GM23338 (cell line): ENCODE measurements around the gene CEP131. TPM values are rescaled to one million over a fixed set of nuclear protein-coding genes. Genes with fewer than 3 reads are reported as not detected.

Source experiments
- ATAC-seq: fragments of 200-7000 bp; cut with Tn5 transposase; 3 replicates; pipeline ENCODE4 v1.9.1; 2020
- DNase-seq: peaks from one replicate; pipeline ENCODE4 v3.0.0-alpha.2; 2015; ENCODE audit warnings: low spot score
- H2AFZ ChIP-seq: fragments of 200-600 bp; sonication (generic); 2 replicates; pipeline ENCODE4 v1.8.0; 2016; ENCODE audit warnings: antibody characterized with exemption, mild to moderate bottlenecking, moderate library complexity
- H3F3A ChIP-seq: fragments of 200-600 bp; sonication (generic); replicated peaks from 2 replicates; pipeline ENCODE4 v1.8.0; 2017; ENCODE audit warnings: antibody characterized with exemption, mixed run types, low read depth
- H3K27ac ChIP-seq: fragments of 200-600 bp; sonication (generic); 2 replicates; pipeline ENCODE4 v1.6.1; 2016; ENCODE audit warnings: low read depth
- H3K27me3 ChIP-seq: fragments of 200-600 bp; sonication (generic); 2 replicates; pipeline ENCODE4 v1.8.0; 2016; ENCODE audit warnings: mild to moderate bottlenecking, mixed run types, moderate library complexity; ENCODE audit not compliant: insufficient read depth
- H3K36me3 ChIP-seq: fragments of 200-600 bp; sonication (generic); 2 replicates; pipeline ENCODE4 v1.8.0; 2016; ENCODE audit warnings: mild to moderate bottlenecking; ENCODE audit not compliant: insufficient read depth
- H3K4me1 ChIP-seq: fragments of 200-600 bp; sonication (generic); 2 replicates; pipeline ENCODE4 v1.8.0; 2016; ENCODE audit warnings: mild to moderate bottlenecking, moderate library complexity; ENCODE audit not compliant: insufficient read depth
- H3K4me2 ChIP-seq: fragments of 200-600 bp; sonication (generic); 2 replicates; pipeline ENCODE4 v1.7.1; 2017; ENCODE audit warnings: mixed run types
- H3K4me3 ChIP-seq: fragments of 200-600 bp; sonication (generic); 2 replicates; pipeline ENCODE4 v1.6.1; 2016; ENCODE audit warnings: mixed run types
- H3K79me2 ChIP-seq: fragments of 200-600 bp; sonication (generic); replicated peaks from 2 replicates; pipeline ENCODE4 v1.8.0; 2017; ENCODE audit warnings: mild to moderate bottlenecking; ENCODE audit not compliant: insufficient read depth
- H3K9me2 ChIP-seq: fragments of 200-600 bp; sonication (generic); 2 replicates; pipeline ENCODE4 v1.8.0; 2017; ENCODE audit not compliant: insufficient read depth
- H4K20me1 ChIP-seq: fragments of 200-600 bp; sonication (generic); replicated peaks from 2 replicates; pipeline ENCODE4 v1.8.0; 2017; ENCODE audit warnings: mild to moderate bottlenecking; ENCODE audit not compliant: insufficient read depth
- H3K27ac Mint-ChIP-seq: 2 replicates; pipeline ENCODE4 v1.8.0; 2020; ENCODE audit warnings: inconsistent platforms, mild to moderate bottlenecking, moderate library complexity, mixed read lengths
- H3K27me3 Mint-ChIP-seq: 3 replicates; pipeline ENCODE4 v1.8.0; 2022; ENCODE audit warnings: low read depth, mild to moderate bottlenecking, moderate library complexity, mixed read lengths, inconsistent platforms; ENCODE audit not compliant: insufficient read depth, poor library complexity
- H3K36me3 Mint-ChIP-seq: 3 replicates; pipeline ENCODE4 v1.8.0; 2021; ENCODE audit warnings: low read depth, mild to moderate bottlenecking, inconsistent platforms, moderate library complexity, mixed read lengths
- H3K4me1 Mint-ChIP-seq: 3 replicates; pipeline ENCODE4 v1.8.0; 2020; ENCODE audit warnings: mild to moderate bottlenecking, inconsistent platforms, mixed read lengths
- H3K4me3 Mint-ChIP-seq: 3 replicates; pipeline ENCODE4 v1.8.0; 2021; ENCODE audit warnings: moderate library complexity, mild to moderate bottlenecking, inconsistent platforms, mixed read lengths
- H3K9me3 Mint-ChIP-seq: 3 replicates; pipeline ENCODE4 v1.8.0; 2020; ENCODE audit warnings: moderate library complexity, mild to moderate bottlenecking, inconsistent platforms, mixed read lengths
- CREB1 ChIP-seq: fragments of 250-450 bp; sonication (Bioruptor Pico); IDR thresholded peaks from 2 replicates; pipeline ENCODE4 v1.5.0; 2020; ENCODE audit warnings: low read depth, mild to moderate bottlenecking, moderate library complexity
- EZH2 ChIP-seq: fragments of 200-600 bp; sonication (generic); IDR thresholded peaks from one replicate; pipeline ENCODE4 v1.8.0; 2017; ENCODE audit warnings: antibody characterized with exemption, mild to moderate bottlenecking, low read depth; ENCODE audit not compliant: unreplicated experiment
- EZH2phosphoT487 ChIP-seq: fragments of 200-600 bp; sonication (generic); IDR thresholded peaks from one replicate; pipeline ENCODE4 v1.8.1; 2018; ENCODE audit warnings: antibody characterized with exemption; ENCODE audit not compliant: unreplicated experiment
- NANOG ChIP-seq: IDR thresholded peaks from 2 replicates; pipeline ENCODE4 v1.6.1; 2016; ENCODE audit warnings: antibody characterized with exemption, borderline replicate concordance
- POLR2AphosphoS5 ChIP-seq: IDR thresholded peaks from 2 replicates; pipeline ENCODE4 v1.6.1; 2016; ENCODE audit warnings: antibody characterized with exemption, low read depth
- STAT1 ChIP-seq: IDR thresholded peaks from one replicate; pipeline ENCODE4 v1.6.1; 2016; ENCODE audit warnings: antibody characterized with exemption; ENCODE audit not compliant: unreplicated experiment
- ZNF114 ChIP-seq: fragments of 250-450 bp; sonication (Bioruptor Pico); IDR thresholded peaks from 2 replicates; pipeline ENCODE4 v1.5.0; 2020; ENCODE audit warnings: mild to moderate bottlenecking, moderate library complexity
- ZNF331 ChIP-seq: fragments of 250-450 bp; sonication (Bioruptor Pico); IDR thresholded peaks from 2 replicates; pipeline ENCODE4 v1.5.0; 2020; ENCODE audit warnings: low read depth, mild to moderate bottlenecking, moderate library complexity
- ZNF462 ChIP-seq: fragments of 250-450 bp; sonication (Bioruptor Pico); IDR thresholded peaks from 2 replicates; pipeline ENCODE4 v1.5.0; 2020; ENCODE audit warnings: mild to moderate bottlenecking, moderate library complexity
- polyA plus RNA-seq: library from polyadenylated mRNA; unstranded; fragments of >200 nt; fragmentation: Nextera tagmentation; extraction: Ambion mirVana; gene quantifications from 2 replicates; pipeline ENCODE4 v1.2.1, GENCODE V29; 2016
- total RNA-seq: library from RNA; depleted of rRNA; stranded (reverse); fragments of >200 nt; shearing (Covaris generic); gene quantifications from 2 replicates; pipeline ENCODE4 v1.2.3, GENCODE V29; 2014
- TF ChIP-seq, protein P1 (sequence below), 2 experiments: fragments of 200-600 bp in 1 of 2; sonication (generic) in 1 of 2; conservative IDR thresholded peaks; 2 replicates each; pipeline versions ENCODE4 v1.5.1 to v1.6.1; 2016 to 2017; ENCODE audit warnings: antibody characterized with exemption in 2 of 2, low read depth in 2 of 2, mild to moderate bottlenecking in 2 of 2, moderate library complexity in 1 of 2
- TF ChIP-seq, protein P2 (sequence below): IDR thresholded peaks from one replicate; pipeline ENCODE4 v1.6.1; 2018; ENCODE audit warnings: antibody characterized with exemption; ENCODE audit not compliant: unreplicated experiment
- TF ChIP-seq, protein P3 (sequence below): IDR thresholded peaks from 2 replicates; pipeline ENCODE4 v1.6.1; 2016; ENCODE audit warnings: antibody characterized with exemption

The CEP131 gene
- total and polyA plus RNA-seq, 2 experiments from 2014 or later: 26.8 to 35.5 TPM

GRCh38 chr17:81261582-81262336 lies 39.0 kb upstream of the CEP131 start:
- Histone ChIP-seq H3K4me2 (no peak overlapping the region), H3K27ac (no peak overlapping the region), H3K36me3 (no peaks in the 10 kb centered on the region), H2AFZ (no peak overlapping the region), H3K9me2 (no peaks in the 10 kb centered on the region), H3K4me1 (no peaks in the 10 kb centered on the region), H3K79me2 (no peaks in the 10 kb centered on the region), H4K20me1 (no peaks in the 10 kb centered on the region), H3K27me3 (no peaks in the 10 kb centered on the region), H3F3A (no peaks in the 10 kb centered on the region), H3K4me3 (no peak overlapping the region)
- TF ChIP-seq, protein P1, sequence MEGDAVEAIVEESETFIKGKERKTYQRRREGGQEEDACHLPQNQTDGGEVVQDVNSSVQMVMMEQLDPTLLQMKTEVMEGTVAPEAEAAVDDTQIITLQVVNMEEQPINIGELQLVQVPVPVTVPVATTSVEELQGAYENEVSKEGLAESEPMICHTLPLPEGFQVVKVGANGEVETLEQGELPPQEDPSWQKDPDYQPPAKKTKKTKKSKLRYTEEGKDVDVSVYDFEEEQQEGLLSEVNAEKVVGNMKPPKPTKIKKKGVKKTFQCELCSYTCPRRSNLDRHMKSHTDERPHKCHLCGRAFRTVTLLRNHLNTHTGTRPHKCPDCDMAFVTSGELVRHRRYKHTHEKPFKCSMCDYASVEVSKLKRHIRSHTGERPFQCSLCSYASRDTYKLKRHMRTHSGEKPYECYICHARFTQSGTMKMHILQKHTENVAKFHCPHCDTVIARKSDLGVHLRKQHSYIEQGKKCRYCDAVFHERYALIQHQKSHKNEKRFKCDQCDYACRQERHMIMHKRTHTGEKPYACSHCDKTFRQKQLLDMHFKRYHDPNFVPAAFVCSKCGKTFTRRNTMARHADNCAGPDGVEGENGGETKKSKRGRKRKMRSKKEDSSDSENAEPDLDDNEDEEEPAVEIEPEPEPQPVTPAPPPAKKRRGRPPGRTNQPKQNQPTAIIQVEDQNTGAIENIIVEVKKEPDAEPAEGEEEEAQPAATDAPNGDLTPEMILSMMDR (conservative IDR thresholded peaks at IDR 0.05; ENCODE audit: low read depth in 2 of 2): no peak
- TF ChIP-seq EZH2: no peak
- TF ChIP-seq, protein P2, sequence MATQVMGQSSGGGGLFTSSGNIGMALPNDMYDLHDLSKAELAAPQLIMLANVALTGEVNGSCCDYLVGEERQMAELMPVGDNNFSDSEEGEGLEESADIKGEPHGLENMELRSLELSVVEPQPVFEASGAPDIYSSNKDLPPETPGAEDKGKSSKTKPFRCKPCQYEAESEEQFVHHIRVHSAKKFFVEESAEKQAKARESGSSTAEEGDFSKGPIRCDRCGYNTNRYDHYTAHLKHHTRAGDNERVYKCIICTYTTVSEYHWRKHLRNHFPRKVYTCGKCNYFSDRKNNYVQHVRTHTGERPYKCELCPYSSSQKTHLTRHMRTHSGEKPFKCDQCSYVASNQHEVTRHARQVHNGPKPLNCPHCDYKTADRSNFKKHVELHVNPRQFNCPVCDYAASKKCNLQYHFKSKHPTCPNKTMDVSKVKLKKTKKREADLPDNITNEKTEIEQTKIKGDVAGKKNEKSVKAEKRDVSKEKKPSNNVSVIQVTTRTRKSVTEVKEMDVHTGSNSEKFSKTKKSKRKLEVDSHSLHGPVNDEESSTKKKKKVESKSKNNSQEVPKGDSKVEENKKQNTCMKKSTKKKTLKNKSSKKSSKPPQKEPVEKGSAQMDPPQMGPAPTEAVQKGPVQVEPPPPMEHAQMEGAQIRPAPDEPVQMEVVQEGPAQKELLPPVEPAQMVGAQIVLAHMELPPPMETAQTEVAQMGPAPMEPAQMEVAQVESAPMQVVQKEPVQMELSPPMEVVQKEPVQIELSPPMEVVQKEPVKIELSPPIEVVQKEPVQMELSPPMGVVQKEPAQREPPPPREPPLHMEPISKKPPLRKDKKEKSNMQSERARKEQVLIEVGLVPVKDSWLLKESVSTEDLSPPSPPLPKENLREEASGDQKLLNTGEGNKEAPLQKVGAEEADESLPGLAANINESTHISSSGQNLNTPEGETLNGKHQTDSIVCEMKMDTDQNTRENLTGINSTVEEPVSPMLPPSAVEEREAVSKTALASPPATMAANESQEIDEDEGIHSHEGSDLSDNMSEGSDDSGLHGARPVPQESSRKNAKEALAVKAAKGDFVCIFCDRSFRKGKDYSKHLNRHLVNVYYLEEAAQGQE: no peak
- no peak for TF ChIP-seq STAT1
- TF ChIP-seq ZNF462 (CRISPR knock-in tag): no peak
- TF ChIP-seq ZNF114 (CRISPR knock-in tag): no peak
- no peak for TF ChIP-seq POLR2AphosphoS5
- TF ChIP-seq NANOG: no peak
- TF ChIP-seq CREB1: no peak
- no peak for TF ChIP-seq ZNF331 (CRISPR knock-in tag)
- TF ChIP-seq, protein P3, sequence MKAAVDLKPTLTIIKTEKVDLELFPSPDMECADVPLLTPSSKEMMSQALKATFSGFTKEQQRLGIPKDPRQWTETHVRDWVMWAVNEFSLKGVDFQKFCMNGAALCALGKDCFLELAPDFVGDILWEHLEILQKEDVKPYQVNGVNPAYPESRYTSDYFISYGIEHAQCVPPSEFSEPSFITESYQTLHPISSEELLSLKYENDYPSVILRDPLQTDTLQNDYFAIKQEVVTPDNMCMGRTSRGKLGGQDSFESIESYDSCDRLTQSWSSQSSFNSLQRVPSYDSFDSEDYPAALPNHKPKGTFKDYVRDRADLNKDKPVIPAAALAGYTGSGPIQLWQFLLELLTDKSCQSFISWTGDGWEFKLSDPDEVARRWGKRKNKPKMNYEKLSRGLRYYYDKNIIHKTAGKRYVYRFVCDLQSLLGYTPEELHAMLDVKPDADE: no peak
- TF ChIP-seq EZH2phosphoT487: no peak
- ATAC-seq (no peak), DNase-seq (no peak)
- Mint-ChIP-seq H3K9me3 (no peaks in the 10 kb centered on the region), H3K4me3 (no peak overlapping the region), H3K27ac (no peak overlapping the region), H3K27me3 (peaks cover 8% of the 10 kb centered on the region), H3K36me3 (peaks cover 3% of the 10 kb centered on the region; the same call in 2 of the 3 replicates), H3K4me1 (no peaks in the 10 kb centered on the region; the same call in 2 of the 3 replicates)
